HG02938 (cell line): ENCODE data around the gene ABCC9.

ENCODE experiments used
- ATAC-seq: cut with Tn5 transposase; IDR thresholded peaks from one replicate; pipeline ENCODE4 v1.9.1; 2021; ENCODE audit warnings: mild to moderate bottlenecking, moderate library complexity; ENCODE audit not compliant: unreplicated experiment

Gene ABCC9

GRCh38 chr12:21940549-21941505 lies at the start of gene ABCC9:
TSS of gene ABCC9 (minus strand) at chr12:21941426. CDS start at chr12:21936674, 4,752 bp downstream.
- ATAC-seq = no peak

- ATAC-seq = no peak
These were observed 48.7 kb upstream of the ABCC9 start for GRCh38 chr12:21989819-21990412.

- ATAC-seq = no peak
These were observed 47.4 kb upstream of the ABCC9 start for GRCh38 chr12:21988619-21989018.

GRCh38 chr12:21987755-21988154 lies 46.5 kb upstream of the ABCC9 start:
- ATAC-seq = no peak

- ATAC-seq = no peak
These were observed 43.9 kb upstream of the ABCC9 start for GRCh38 chr12:21985155-21985554.

- ATAC-seq = no peak
These were observed 43.1 kb upstream of the ABCC9 start for GRCh38 chr12:21984375-21984774.

- no peak for ATAC-seq
These were observed 41.9 kb upstream of the ABCC9 start for GRCh38 chr12:21983095-21983494.

- ATAC-seq = no peak
These were observed 39.3 kb upstream of the ABCC9 start for GRCh38 chr12:21980544-21980943.

- ATAC-seq = no peak
These were observed 34.1 kb upstream of the ABCC9 start for GRCh38 chr12:21975293-21975692.

GRCh38 chr12:21973221-21973620 lies 32.0 kb upstream of the ABCC9 start:
- no peak for ATAC-seq

- ATAC-seq = no peak
These were observed 30.8 kb upstream of the ABCC9 start for GRCh38 chr12:21972055-21972454.

- no peak for ATAC-seq
These were observed 30.1 kb upstream of the ABCC9 start for GRCh38 chr12:21971344-21971743.

- ATAC-seq = no peak
These were observed 21.6 kb upstream of the ABCC9 start for GRCh38 chr12:21962821-21963220.

GRCh38 chr12:21962236-21962635 lies 21.0 kb upstream of the ABCC9 start:
- no peak for ATAC-seq

GRCh38 chr12:21950649-21951048 lies 9.4 kb upstream of the ABCC9 start:
- ATAC-seq = no peak

GRCh38 chr12:21949036-21949435 lies 7.8 kb upstream of the ABCC9 start:
- no peak for ATAC-seq

GRCh38 chr12:21946983-21947382 lies 5.8 kb upstream of the ABCC9 start:
- ATAC-seq = no peak

GRCh38 chr12:21945002-21945401 lies 3.8 kb upstream of the ABCC9 start:
- ATAC-seq = no peak

GRCh38 chr12:21942377-21942703 lies 1.1 kb upstream of the ABCC9 start:
- ATAC-seq = no peak

GRCh38 chr12:21941506-21942376 lies 515 bp upstream of the ABCC9 start:
- ATAC-seq = no peak

GRCh38 chr12:21939435-21939834 lies 1.8 kb downstream of the ABCC9 start:
- no peak for ATAC-seq
